Activated CD4-positive, alpha-beta memory T cell treated with anti-CD3 and anti-CD28 coated beads, Interleukin-2, amount 10 ng/mL, durations not matched to agents 7 days and 5 days (primary cell): ENCODE data around the gene DNASE1L1. TPM values are rescaled to one million over a fixed set of nuclear protein-coding genes. Genes with fewer than 3 reads are reported as not detected.
A peak's percentile ranks its signal among the peaks of the same experiment; 100 is the strongest.
"Not testable (repeated sequence)": the region's sequence is repeated elsewhere in the genome, so short reads cannot be mapped to it uniquely, and the experiment has no call there.

Source experiments
- CTCF ChIA-PET: fragments of 350-600 bp; sonication (Branson Sonifier 250); formaldehyde crosslinking; loops from one replicate; lab custom pipeline; 2021; ENCODE audit warnings: antibody characterized with exemption, inconsistent platforms; lab: Charles Lee
- POLR2A ChIA-PET: fragments of 350-600 bp; sonication (Branson Sonifier 250); formaldehyde crosslinking; loops from one replicate; lab custom pipeline; 2021; ENCODE audit warnings: antibody characterized with exemption; lab: Charles Lee
- DNase-seq: peaks from one replicate; pipeline ENCODE4 v3.0.0-alpha.2; 2020
- H3K27ac Mint-ChIP-seq: one replicate; pipeline ENCODE4 v1.8.0; 2021; ENCODE audit warnings: mild to moderate bottlenecking, mixed read lengths
- H3K27me3 Mint-ChIP-seq: one replicate; pipeline ENCODE4 v1.8.0; 2021; ENCODE audit warnings: mixed read lengths
- H3K36me3 Mint-ChIP-seq: one replicate; pipeline ENCODE4 v1.8.0; 2021; ENCODE audit warnings: low read depth, mixed read lengths
- H3K4me1 Mint-ChIP-seq: one replicate; pipeline ENCODE4 v1.8.0; 2021; ENCODE audit warnings: mixed read lengths
- H3K4me3 Mint-ChIP-seq: one replicate; pipeline ENCODE4 v1.8.0; 2021; ENCODE audit warnings: mild to moderate bottlenecking, mixed read lengths
- H3K9me3 Mint-ChIP-seq: one replicate; pipeline ENCODE4 v1.8.0; 2021; ENCODE audit warnings: mixed read lengths
- total RNA-seq, 2 experiments: library from RNA; stranded (reverse); gene quantifications; one replicate each; pipeline ENCODE4 v1.2.3, GENCODE V29; 2021

Gene DNASE1L1
- total RNA-seq, 2 experiments from 2014 or later = 23.3 to 23.7 TPM

- Mint-ChIP-seq H3K4me1 (peaks cover 9% of the 10 kb centered on the region), H3K27me3 (no peaks in the 10 kb centered on the region), H3K36me3 (peaks cover 23% of the 10 kb centered on the region), H3K9me3 (no peaks in the 10 kb centered on the region), H3K27ac (no peak overlapping the region), H3K4me3 (no peak overlapping the region)
- POLR2A ChIA-PET = no interaction called here
- CTCF ChIA-PET = no interaction called here
- no peak for DNase-seq
Observed at GRCh38 chrX:154417157-154417556, 8.1 kb upstream of the DNASE1L1 start.

DNA sequence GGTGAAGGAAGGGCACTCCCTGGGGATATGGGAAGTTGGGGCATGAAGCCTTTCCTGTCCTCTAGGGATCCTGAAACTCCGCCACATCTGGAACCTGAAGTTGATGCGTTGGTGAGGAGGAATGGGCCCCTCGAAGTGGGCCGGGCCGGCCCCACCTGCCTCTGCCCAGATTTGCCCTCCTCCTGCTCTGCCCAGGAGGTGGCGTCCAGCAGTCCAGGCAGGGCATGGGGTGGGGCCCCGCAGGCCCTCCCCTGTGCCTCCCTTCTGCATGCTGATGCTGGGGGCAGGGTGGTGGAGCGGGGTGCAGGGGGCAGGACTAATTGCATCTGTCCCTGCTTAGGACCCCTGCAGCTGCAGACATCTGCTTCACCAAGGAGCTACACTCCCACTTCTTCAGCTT lies 4.1 kb upstream of the DNASE1L1 start:
- no peak for DNase-seq
- Mint-ChIP-seq H3K27ac (peak overlapping the region; percentile 92), H3K9me3 (no peaks in the 10 kb centered on the region), H3K4me3 (no peak overlapping the region), H3K4me1 (peaks cover 18% of the 10 kb centered on the region), H3K27me3 (no peaks in the 10 kb centered on the region), H3K36me3 (peaks cover 21% of the 10 kb centered on the region)
- ChIA-PET POLR2A (interaction anchor here (0.7 to 4.8 kb wide), 11 partner anchors 7 to 135 kb away, joined by 3 to 103 read pairs (median 4); partner anchors contain the start of genes ATP6AP1, FAM50A, IKBKG and RPL10), CTCF (interaction anchor here (1.6 kb wide), 1 partner anchor 114 kb away, joined by 4 read pairs; no protein-coding TSS in a partner anchor)

- no peaks in the 10 kb centered on the region for H3K9me3 Mint-ChIP-seq
- no peaks in the 10 kb centered on the region for H3K27me3 Mint-ChIP-seq
- H3K4me3 Mint-ChIP-seq = peak overlapping the region; percentile 81
- POLR2A ChIA-PET = interaction anchor here (0.7 to 4.8 kb wide), 14 partner anchors 8 to 486 kb away, joined by 3 to 103 read pairs (median 4); partner anchors contain the start of genes ARHGAP4, ATP6AP1, FAM50A and IKBKG
- H3K4me1 Mint-ChIP-seq = peaks cover 18% of the 10 kb centered on the region
- peaks cover 21% of the 10 kb centered on the region for H3K36me3 Mint-ChIP-seq
- DNase-seq = peak; percentile 62
- peak overlapping the region; percentile 92 for H3K27ac Mint-ChIP-seq
- CTCF ChIA-PET = interaction anchor here (1.0 to 1.6 kb wide), 4 partner anchors 14 to 486 kb away, joined by 3 to 5 read pairs (median 4); partner anchors contain the start of genes ARHGAP4 and RPL10
Observed at GRCh38 chrX:154412468-154412867, 3.4 kb upstream of the DNASE1L1 start.

DNA sequence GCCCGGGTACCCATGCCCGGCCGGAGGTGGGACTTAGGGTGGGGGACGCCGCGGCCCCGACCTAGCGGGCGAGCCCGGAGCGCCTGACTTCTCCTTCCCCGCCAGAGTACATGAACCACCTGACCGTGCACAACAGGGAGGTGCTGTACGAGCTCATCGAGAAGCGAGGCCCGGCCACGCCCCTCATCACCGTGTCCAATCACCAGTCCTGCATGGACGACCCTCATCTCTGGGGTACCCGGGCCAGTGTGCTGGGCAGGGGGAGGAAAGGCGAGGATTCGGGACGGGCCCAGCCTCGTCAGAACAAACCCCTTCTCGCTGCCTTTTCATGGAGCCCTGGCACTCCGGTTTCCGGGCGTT lies 2.9 kb upstream of the DNASE1L1 start:
- peak; percentile 63 for DNase-seq
- CTCF ChIA-PET = interaction anchor here (1.0 to 1.6 kb wide), 4 partner anchors 13 to 485 kb away, joined by 3 to 5 read pairs (median 4); partner anchors contain the start of genes ARHGAP4 and RPL10

GRCh38 chrX:154408659-154409221 lies 314 bp downstream of the DNASE1L1 start:
- Mint-ChIP-seq H3K4me3 (peak overlapping the region; percentile 61), H3K27ac (no peak overlapping the region), H3K27me3 (no peaks in the 10 kb centered on the region), H3K9me3 (no peaks in the 10 kb centered on the region), H3K4me1 (peaks cover 18% of the 10 kb centered on the region), H3K36me3 (peaks cover 15% of the 10 kb centered on the region)
- POLR2A ChIA-PET = interaction anchor here (4.6 kb wide), 1 partner anchor 9 kb away, joined by 103 read pairs; the partner anchor contains the start of gene RPL10
- CTCF ChIA-PET = no interaction called here
- DNase-seq = no peak

More for the DNA sequence above, 2.9 kb upstream of the DNASE1L1 start:
- no peaks in the 10 kb centered on the region for H3K9me3 Mint-ChIP-seq
- POLR2A ChIA-PET = interaction anchor here (0.7 to 4.8 kb wide), 14 partner anchors 9 to 485 kb away, joined by 3 to 103 read pairs (median 4); partner anchors contain the start of genes ARHGAP4, ATP6AP1, FAM50A and IKBKG
- peaks cover 21% of the 10 kb centered on the region for H3K36me3 Mint-ChIP-seq
- peak overlapping the region; percentile 81 for H3K4me3 Mint-ChIP-seq
- H3K4me1 Mint-ChIP-seq = peaks cover 18% of the 10 kb centered on the region
- no peaks in the 10 kb centered on the region for H3K27me3 Mint-ChIP-seq
- peak overlapping the region; percentile 92 for H3K27ac Mint-ChIP-seq

DNA sequence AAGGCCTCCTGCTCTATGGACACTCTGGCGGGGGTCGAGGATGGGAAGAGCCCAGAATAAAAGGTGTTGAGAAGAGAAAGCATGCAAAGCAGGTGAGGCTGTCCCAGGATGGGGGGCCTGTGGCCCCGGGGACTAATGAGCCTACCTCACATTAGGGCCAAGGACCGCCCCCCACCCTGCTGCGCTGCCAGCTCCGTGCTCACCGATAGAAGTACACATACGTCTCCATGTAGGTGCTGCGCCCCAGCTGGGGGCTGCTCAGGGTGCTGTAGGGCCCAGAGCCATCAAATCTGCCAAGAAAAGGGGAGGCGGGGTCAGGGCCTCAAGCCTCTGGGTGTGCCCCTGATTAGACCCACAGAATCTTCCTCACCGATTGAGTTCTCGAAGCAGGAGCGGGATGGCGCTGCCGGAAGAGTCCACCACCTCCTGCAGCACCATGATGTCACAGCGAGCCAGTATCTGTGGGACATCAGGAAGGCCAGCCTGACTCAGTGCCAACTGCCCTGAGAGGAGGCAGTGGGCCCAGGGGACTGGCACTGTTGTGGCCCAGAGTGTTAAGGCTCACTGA lies 4.3 kb downstream of the DNASE1L1 start:
- DNase-seq = no peak
- Mint-ChIP-seq H3K27ac (no peak overlapping the region), H3K27me3 (no peaks in the 10 kb centered on the region), H3K36me3 (peaks cover 25% of the 10 kb centered on the region), H3K9me3 (no peaks in the 10 kb centered on the region), H3K4me3 (no peak overlapping the region), H3K4me1 (peaks cover 14% of the 10 kb centered on the region)
- POLR2A ChIA-PET = no interaction called here
- CTCF ChIA-PET = no interaction called here

- DNase-seq = no peak
- Mint-ChIP-seq H3K4me1 (peaks cover 16% of the 10 kb centered on the region), H3K27ac (no peak overlapping the region), H3K27me3 (no peaks in the 10 kb centered on the region), H3K9me3 (no peaks in the 10 kb centered on the region), H3K4me3 (no peak overlapping the region), H3K36me3 (peaks cover 33% of the 10 kb centered on the region)
- ChIA-PET CTCF (no interaction called here), POLR2A (no interaction called here)
Observed at GRCh38 chrX:154403858-154404257, 5.2 kb downstream of the DNASE1L1 start.

GRCh38 chrX:154403192-154403591 lies 5.9 kb downstream of the DNASE1L1 start:
- no peak overlapping the region for H3K27ac Mint-ChIP-seq
- CTCF ChIA-PET = no interaction called here
- no peaks in the 10 kb centered on the region for H3K27me3 Mint-ChIP-seq
- no peaks in the 10 kb centered on the region for H3K9me3 Mint-ChIP-seq
- H3K4me1 Mint-ChIP-seq = peaks cover 12% of the 10 kb centered on the region
- DNase-seq = no peak
- H3K36me3 Mint-ChIP-seq = peaks cover 36% of the 10 kb centered on the region
- POLR2A ChIA-PET = interaction anchor here (7.2 kb wide), 1 partner anchor 8 kb away, joined by 103 read pairs; the partner anchor contains the start of genes DNASE1L1 and TAFAZZIN
- no peak overlapping the region for H3K4me3 Mint-ChIP-seq

DNA sequence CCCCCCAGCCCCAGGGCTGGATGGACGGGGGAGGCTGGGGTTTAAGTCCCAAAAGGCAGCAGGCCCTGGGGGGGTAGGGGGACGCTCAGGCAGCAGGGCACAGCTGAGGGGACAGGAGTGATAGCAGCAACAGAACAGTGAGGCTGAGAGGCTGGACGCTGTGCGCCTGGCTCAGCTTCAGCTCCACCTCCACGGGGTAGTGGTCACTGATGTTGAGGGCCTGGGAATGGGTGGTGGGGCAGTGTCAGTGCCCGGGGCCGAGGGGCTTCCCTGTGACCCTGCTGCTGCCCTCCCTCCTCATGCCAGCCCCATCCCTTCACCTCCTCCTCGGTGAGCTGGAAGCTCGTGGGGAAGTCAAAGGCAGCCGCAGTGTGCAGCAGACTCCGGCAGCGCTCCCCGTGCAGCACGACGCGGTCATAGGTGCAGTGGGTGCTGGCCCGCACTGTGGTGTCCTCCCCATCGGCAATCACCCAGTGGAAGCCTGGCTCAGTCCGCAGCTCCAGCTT lies 6.4 kb downstream of the DNASE1L1 start:
- CTCF ChIA-PET = no interaction called here
- no peaks in the 10 kb centered on the region for H3K9me3 Mint-ChIP-seq
- no peaks in the 10 kb centered on the region for H3K27me3 Mint-ChIP-seq
- no peak overlapping the region for H3K4me3 Mint-ChIP-seq
- H3K4me1 Mint-ChIP-seq = peaks cover 13% of the 10 kb centered on the region
- H3K36me3 Mint-ChIP-seq = peaks cover 39% of the 10 kb centered on the region
- DNase-seq = no peak
- POLR2A ChIA-PET = interaction anchor here (7.2 kb wide), 1 partner anchor 8 kb away, joined by 103 read pairs; the partner anchor contains the start of genes DNASE1L1 and TAFAZZIN
- H3K27ac Mint-ChIP-seq = no peak overlapping the region

GRCh38 chrX:154401918-154402621 lies 7.0 kb downstream of the DNASE1L1 start:
- no peaks in the 10 kb centered on the region for H3K9me3 Mint-ChIP-seq
- CTCF ChIA-PET = no interaction called here
- no peak for DNase-seq
- POLR2A ChIA-PET = interaction anchor here (7.2 kb wide), 1 partner anchor 9 kb away, joined by 103 read pairs; the partner anchor contains the start of genes DNASE1L1 and TAFAZZIN
- H3K4me3 Mint-ChIP-seq = no peak overlapping the region
- H3K27ac Mint-ChIP-seq = peak overlapping the region; percentile 3
- peaks cover 39% of the 10 kb centered on the region for H3K36me3 Mint-ChIP-seq
- H3K4me1 Mint-ChIP-seq = peaks cover 14% of the 10 kb centered on the region
- H3K27me3 Mint-ChIP-seq = no peaks in the 10 kb centered on the region

- Mint-ChIP-seq H3K27ac (peak overlapping the region; percentile 100), H3K4me3 (no peak overlapping the region), H3K4me1 (peaks cover 16% of the 10 kb centered on the region), H3K27me3 (no peaks in the 10 kb centered on the region), H3K9me3 (no peaks in the 10 kb centered on the region), H3K36me3 (peaks cover 39% of the 10 kb centered on the region)
- DNase-seq = no peak
- POLR2A ChIA-PET = interaction anchor here (0.9 to 7.2 kb wide), 6 partner anchors 10 to 32 kb away, joined by 3 to 103 read pairs (median 16); partner anchors contain the start of genes ATP6AP1, DNASE1L1 and TAFAZZIN
- CTCF ChIA-PET = no interaction called here
Observed at GRCh38 chrX:154401045-154401799, 7.8 kb downstream of the DNASE1L1 start.

DNA sequence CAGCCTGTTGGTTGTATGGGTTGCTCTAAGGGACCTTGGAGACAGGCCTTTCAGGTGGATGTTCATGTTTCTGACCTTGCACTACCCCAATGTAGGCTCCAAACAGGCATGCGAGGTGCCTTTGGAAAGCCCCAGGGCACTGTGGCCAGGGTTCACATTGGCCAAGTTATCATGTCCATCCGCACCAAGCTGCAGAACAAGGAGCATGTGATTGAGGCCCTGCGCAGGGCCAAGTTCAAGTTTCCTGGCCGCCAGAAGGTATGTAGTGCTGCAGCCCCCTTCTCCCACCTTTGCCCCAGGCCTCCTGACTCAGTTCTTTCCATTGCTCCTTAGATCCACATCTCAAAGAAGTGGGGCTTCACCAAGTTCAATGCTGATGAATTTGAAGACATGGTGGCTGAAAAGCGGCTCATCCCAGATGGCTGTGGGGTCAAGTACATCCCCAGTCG lies 8.7 kb downstream of the DNASE1L1 start:
- not testable (repeated sequence) for DNase-seq, H3K27me3 Mint-ChIP-seq, H3K9me3 Mint-ChIP-seq
- Mint-ChIP-seq H3K36me3 (peaks cover 39% of the 10 kb centered on the region), H3K27ac (peak overlapping the region; percentile 100), H3K4me3 (peak overlapping the region; percentile 98), H3K4me1 (peaks cover 16% of the 10 kb centered on the region)
- CTCF ChIA-PET = interaction anchor here (0.8 to 2.3 kb wide), 3 partner anchors 10 to 90 kb away, joined by 4 to 8 read pairs (median 6); partner anchors contain the start of genes ATP6AP1 and SLC10A3
- POLR2A ChIA-PET = interaction anchor here (0.7 to 7.2 kb wide), 12 partner anchors 10 to 431 kb away, joined by 3 to 103 read pairs (median 6); partner anchors contain the start of genes ATP6AP1, DNASE1L1, FAM3A and TAFAZZIN
